Body of pancreas (tissue), 4 donors: ENCODE measurements around the gene SLC30A1.

Experiments
- POLR2A ChIP-seq, 3 donors: fragments of 450-650 bp; IDR thresholded peaks; one replicate each; pipeline ENCODE4 v1.6.1; 2016; ENCODE audit warnings: antibody characterized with exemption in 3 of 3, mild to moderate bottlenecking in 2 of 3
- TF ChIP-seq, protein P1 (sequence below), 7 experiments: fragments of 450-650 bp in 4 of 7; fragments of 200-600 bp in 3 of 7; sonication (generic) in 3 of 7; IDR thresholded peaks; one replicate each; pipeline ENCODE4 v1.5.1; 2016 to 2019; ENCODE audit warnings: antibody characterized with exemption in 7 of 7

DNA sequence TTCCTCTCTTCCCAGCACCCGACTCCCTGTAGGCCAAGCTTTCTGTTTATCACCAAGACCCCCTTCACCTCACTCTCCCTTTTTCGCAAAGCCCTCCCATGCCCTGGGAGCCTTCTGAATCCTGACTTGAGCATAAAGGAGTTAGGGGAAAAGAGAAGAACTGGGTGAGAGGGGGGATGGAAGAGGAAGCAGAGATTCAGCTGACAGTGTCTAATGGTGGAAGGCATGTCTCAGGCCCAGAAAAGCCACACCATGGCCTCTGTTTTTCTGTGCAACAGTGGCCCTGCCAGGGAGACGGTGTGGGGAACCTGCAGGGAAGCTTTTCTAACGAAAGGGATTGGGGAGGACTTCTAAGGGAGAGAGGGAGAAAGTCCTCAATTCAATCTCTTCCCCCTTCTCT lies 32.9 kb upstream of the SLC30A1 start:
- TF ChIP-seq, protein P1, sequence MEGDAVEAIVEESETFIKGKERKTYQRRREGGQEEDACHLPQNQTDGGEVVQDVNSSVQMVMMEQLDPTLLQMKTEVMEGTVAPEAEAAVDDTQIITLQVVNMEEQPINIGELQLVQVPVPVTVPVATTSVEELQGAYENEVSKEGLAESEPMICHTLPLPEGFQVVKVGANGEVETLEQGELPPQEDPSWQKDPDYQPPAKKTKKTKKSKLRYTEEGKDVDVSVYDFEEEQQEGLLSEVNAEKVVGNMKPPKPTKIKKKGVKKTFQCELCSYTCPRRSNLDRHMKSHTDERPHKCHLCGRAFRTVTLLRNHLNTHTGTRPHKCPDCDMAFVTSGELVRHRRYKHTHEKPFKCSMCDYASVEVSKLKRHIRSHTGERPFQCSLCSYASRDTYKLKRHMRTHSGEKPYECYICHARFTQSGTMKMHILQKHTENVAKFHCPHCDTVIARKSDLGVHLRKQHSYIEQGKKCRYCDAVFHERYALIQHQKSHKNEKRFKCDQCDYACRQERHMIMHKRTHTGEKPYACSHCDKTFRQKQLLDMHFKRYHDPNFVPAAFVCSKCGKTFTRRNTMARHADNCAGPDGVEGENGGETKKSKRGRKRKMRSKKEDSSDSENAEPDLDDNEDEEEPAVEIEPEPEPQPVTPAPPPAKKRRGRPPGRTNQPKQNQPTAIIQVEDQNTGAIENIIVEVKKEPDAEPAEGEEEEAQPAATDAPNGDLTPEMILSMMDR (IDR thresholded peaks at IDR 0.05): no peak
- no peak for TF ChIP-seq POLR2A (IDR thresholded peaks at IDR 0.05)
